HEK293 (cell line): ENCODE results near the gene XIRP2.

Experiments
- CTCF ChIA-PET: fragments of 350-600 bp; formaldehyde crosslinking; extraction: SDS; loops from one replicate; lab custom pipeline; 2021; ENCODE audit warnings: antibody characterized with exemption; lab: Yijun Ruan, JAX
- POLR2A ChIA-PET: fragments of 300-600 bp; formaldehyde crosslinking; extraction: SDS; loops from one replicate; lab custom pipeline; 2020; ENCODE audit warnings: antibody characterized with exemption, inconsistent platforms; lab: Yijun Ruan, JAX
- H3K27ac ChIP-seq: fragments of 200-500 bp; sonication (Bioruptor generic); 2 replicates; pipeline ENCODE4 v1.5.1; 2014; ENCODE audit warnings: low read depth, low read length, control low read depth, inconsistent platforms; ENCODE audit errors: extremely low read depth
- H3K36me3 ChIP-seq, 2 experiments: fragments of 200-500 bp in 1 of 2; sonication (Bioruptor generic) in 1 of 2; 1 replicate in 1 of 2; 2 replicates in 1 of 2; pipeline ENCODE4 v1.5.1; 2014 to 2017; ENCODE audit warnings: inconsistent platforms in 2 of 2, low read length in 2 of 2; ENCODE audit not compliant: control insufficient read depth in 2 of 2, insufficient read depth in 1 of 2
- H3K4me1 ChIP-seq: fragments of 200-500 bp; sonication (Bioruptor generic); 2 replicates; pipeline ENCODE4 v1.5.1; 2014; ENCODE audit warnings: mild to moderate bottlenecking, low read length, inconsistent platforms; ENCODE audit not compliant: control insufficient read depth, insufficient read depth
- H3K4me3 ChIP-seq: 2 replicates; pipeline ENCODE4 v1.5.1; 2011; ENCODE audit warnings: low read depth, mild to moderate bottlenecking, control low read depth, low read length, moderate library complexity
- H3K9me3 ChIP-seq: fragments of 200-500 bp; sonication (Bioruptor generic); 2 replicates; pipeline ENCODE4 v1.5.1; 2014; ENCODE audit warnings: low read depth, low read length, inconsistent platforms; ENCODE audit not compliant: control insufficient read depth, insufficient read depth
- GFI1B ChIP-seq: fragments of 450-650 bp; formaldehyde crosslinking; IDR thresholded peaks from 2 replicates; pipeline ENCODE4 v1.5.1; 2016; ENCODE audit warnings: missing biosample characterization, missing genetic modification characterization
- KLF10 ChIP-seq: fragments of 450-650 bp; IDR thresholded peaks from 2 replicates; pipeline ENCODE4 v1.5.1; 2018; ENCODE audit warnings: missing biosample characterization, mild to moderate bottlenecking, missing genetic modification characterization
- PRDM1 ChIP-seq: fragments of 450-650 bp; formaldehyde crosslinking; IDR thresholded peaks from 2 replicates; pipeline ENCODE4; 2016; ENCODE audit warnings: missing biosample characterization, missing genetic modification characterization
- SETDB1 ChIP-seq: IDR thresholded peaks from one replicate; pipeline ENCODE4 v1.6.1; 2017; ENCODE audit warnings: mild to moderate bottlenecking, low read length, moderate library complexity, mixed read lengths; ENCODE audit not compliant: insufficient read length
- ZFP37 ChIP-seq: fragments of 450-650 bp; formaldehyde crosslinking; IDR thresholded peaks from 2 replicates; pipeline ENCODE4 v1.5.1; 2016; ENCODE audit warnings: missing biosample characterization, missing genetic modification characterization
- ZNF114 ChIP-seq: fragments of 450-650 bp; formaldehyde crosslinking; IDR thresholded peaks from 2 replicates; pipeline ENCODE4 v1.5.0; 2017; ENCODE audit warnings: missing biosample characterization, missing genetic modification characterization
- ZNF140 ChIP-seq: fragments of 450-650 bp; formaldehyde crosslinking; IDR thresholded peaks from 2 replicates; pipeline ENCODE4 v1.5.1; 2016; ENCODE audit warnings: missing biosample characterization, missing genetic modification characterization
- ZNF23 ChIP-seq: fragments of 450-650 bp; formaldehyde crosslinking; IDR thresholded peaks from 2 replicates; pipeline ENCODE4 v1.5.1; 2016; ENCODE audit warnings: missing biosample characterization, missing genetic modification characterization, borderline replicate concordance
- ZNF24 ChIP-seq: fragments of 450-650 bp; formaldehyde crosslinking; IDR thresholded peaks from 2 replicates; pipeline ENCODE4 v1.5.1; 2016; ENCODE audit warnings: missing biosample characterization, missing genetic modification characterization
- ZNF394 ChIP-seq: fragments of 450-650 bp; formaldehyde crosslinking; IDR thresholded peaks from 2 replicates; pipeline ENCODE4 v1.5.1; 2016; ENCODE audit warnings: missing biosample characterization, missing genetic modification characterization, mild to moderate bottlenecking, moderate library complexity, borderline replicate concordance
- ZNF521 ChIP-seq: fragments of 450-650 bp; formaldehyde crosslinking; IDR thresholded peaks from 2 replicates; pipeline ENCODE4 v1.5.1; 2017; ENCODE audit warnings: missing biosample characterization, mild to moderate bottlenecking, missing genetic modification characterization
- ZNF560 ChIP-seq: fragments of 450-650 bp; formaldehyde crosslinking; IDR thresholded peaks from 2 replicates; pipeline ENCODE4 v1.5.1; 2017; ENCODE audit warnings: missing biosample characterization, missing genetic modification characterization, borderline replicate concordance
- ZNF629 ChIP-seq: fragments of 450-650 bp; formaldehyde crosslinking; IDR thresholded peaks from 2 replicates; pipeline ENCODE4 v1.5.1; 2017; ENCODE audit warnings: missing biosample characterization, missing genetic modification characterization
- TF ChIP-seq, protein P1 (sequence below): sonication (generic); formaldehyde crosslinking; IDR thresholded peaks from 2 replicates; pipeline ENCODE4 v1.8.1; 2022; ENCODE audit warnings: mild to moderate bottlenecking, moderate library complexity, missing genetic modification reagents
- TF ChIP-seq, protein P2 (sequence below): fragments of 450-650 bp; formaldehyde crosslinking; IDR thresholded peaks from 2 replicates; pipeline ENCODE4; 2016; ENCODE audit warnings: missing biosample characterization, missing genetic modification characterization
- TF ChIP-seq, protein P3 (sequence below): IDR thresholded peaks from 2 replicates; pipeline ENCODE4 v1.6.1; 2011; ENCODE audit warnings: mild to moderate bottlenecking, low read depth, low read length, borderline replicate concordance
- TF ChIP-seq, protein P4 (sequence below): fragments of 450-650 bp; formaldehyde crosslinking; IDR thresholded peaks from 2 replicates; pipeline ENCODE4 v1.5.1; 2017; ENCODE audit warnings: missing biosample characterization, mild to moderate bottlenecking, missing genetic modification characterization, moderate library complexity
- TF ChIP-seq, protein P5 (sequence below): fragments of 450-650 bp; formaldehyde crosslinking; IDR thresholded peaks from 2 replicates; pipeline ENCODE4 v1.5.1; 2017; ENCODE audit warnings: missing biosample characterization, missing genetic modification characterization

XIRP2 gene

DNA sequence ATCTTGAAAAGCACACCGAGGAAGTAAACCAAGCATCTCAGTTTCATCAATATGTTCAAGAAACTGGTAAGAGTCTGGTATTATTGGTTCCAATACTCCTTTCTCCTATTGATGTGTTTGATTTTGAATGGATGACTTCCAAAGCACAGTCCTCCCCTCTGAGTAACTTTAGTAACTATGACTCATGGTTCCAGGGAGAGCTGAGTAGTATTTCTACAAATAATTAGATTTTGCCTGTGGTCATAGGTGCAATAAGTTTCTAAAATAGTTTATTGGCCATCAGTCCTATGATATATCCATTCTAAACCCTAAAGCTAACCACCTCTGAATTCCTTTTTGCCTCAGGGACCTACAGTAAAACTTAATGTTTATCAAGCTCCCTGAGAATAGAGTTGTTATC lies 352.4 kb downstream of the XIRP2 start:
- Histone ChIP-seq H3K9me3 (no peaks in the 10 kb centered on the region), H3K36me3 (no peaks in the 10 kb centered on the region), H3K4me1 (no peaks in the 10 kb centered on the region), H3K4me3 (no peak overlapping the region), H3K27ac (no peak overlapping the region)
- TF ChIP-seq, protein P1, sequence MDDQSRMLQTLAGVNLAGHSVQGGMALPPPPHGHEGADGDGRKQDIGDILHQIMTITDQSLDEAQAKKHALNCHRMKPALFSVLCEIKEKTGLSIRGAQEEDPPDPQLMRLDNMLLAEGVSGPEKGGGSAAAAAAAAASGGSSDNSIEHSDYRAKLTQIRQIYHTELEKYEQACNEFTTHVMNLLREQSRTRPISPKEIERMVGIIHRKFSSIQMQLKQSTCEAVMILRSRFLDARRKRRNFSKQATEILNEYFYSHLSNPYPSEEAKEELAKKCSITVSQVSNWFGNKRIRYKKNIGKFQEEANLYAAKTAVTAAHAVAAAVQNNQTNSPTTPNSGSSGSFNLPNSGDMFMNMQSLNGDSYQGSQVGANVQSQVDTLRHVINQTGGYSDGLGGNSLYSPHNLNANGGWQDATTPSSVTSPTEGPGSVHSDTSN = no peak
- TF ChIP-seq PRDM1 (tag by site-specific recombination) = no peak
- TF ChIP-seq GFI1B (tag by site-specific recombination) = no peak
- TF ChIP-seq ZNF23 (tag by site-specific recombination) = no peak
- TF ChIP-seq, protein P2, sequence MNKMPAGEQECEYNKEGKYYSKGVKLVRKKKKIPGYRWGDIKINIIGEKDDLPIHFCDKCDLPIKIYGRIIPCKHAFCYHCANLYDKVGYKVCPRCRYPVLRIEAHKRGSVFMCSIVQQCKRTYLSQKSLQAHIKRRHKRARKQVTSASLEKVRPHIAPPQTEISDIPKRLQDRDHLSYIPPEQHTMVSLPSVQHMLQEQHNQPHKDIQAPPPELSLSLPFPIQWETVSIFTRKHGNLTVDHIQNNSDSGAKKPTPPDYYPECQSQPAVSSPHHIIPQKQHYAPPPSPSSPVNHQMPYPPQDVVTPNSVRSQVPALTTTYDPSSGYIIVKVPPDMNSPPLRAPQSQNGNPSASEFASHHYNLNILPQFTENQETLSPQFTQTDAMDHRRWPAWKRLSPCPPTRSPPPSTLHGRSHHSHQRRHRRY (tag by site-specific recombination) = no peak
- TF ChIP-seq, protein P3, sequence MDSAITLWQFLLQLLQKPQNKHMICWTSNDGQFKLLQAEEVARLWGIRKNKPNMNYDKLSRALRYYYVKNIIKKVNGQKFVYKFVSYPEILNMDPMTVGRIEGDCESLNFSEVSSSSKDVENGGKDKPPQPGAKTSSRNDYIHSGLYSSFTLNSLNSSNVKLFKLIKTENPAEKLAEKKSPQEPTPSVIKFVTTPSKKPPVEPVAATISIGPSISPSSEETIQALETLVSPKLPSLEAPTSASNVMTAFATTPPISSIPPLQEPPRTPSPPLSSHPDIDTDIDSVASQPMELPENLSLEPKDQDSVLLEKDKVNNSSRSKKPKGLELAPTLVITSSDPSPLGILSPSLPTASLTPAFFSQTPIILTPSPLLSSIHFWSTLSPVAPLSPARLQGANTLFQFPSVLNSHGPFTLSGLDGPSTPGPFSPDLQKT = no peak
- TF ChIP-seq SETDB1 = no peak
- TF ChIP-seq ZNF560 (tag by site-specific recombination) = no peak
- TF ChIP-seq ZNF140 (tag by site-specific recombination) = no peak
- no peak for TF ChIP-seq ZFP37 (tag by site-specific recombination)
- CTCF ChIA-PET = interaction anchor here (0.7 kb wide), 1 partner anchor 624 kb away, joined by 4 read pairs; no protein-coding TSS in a partner anchor
- POLR2A ChIA-PET = no interaction called here

DNA sequence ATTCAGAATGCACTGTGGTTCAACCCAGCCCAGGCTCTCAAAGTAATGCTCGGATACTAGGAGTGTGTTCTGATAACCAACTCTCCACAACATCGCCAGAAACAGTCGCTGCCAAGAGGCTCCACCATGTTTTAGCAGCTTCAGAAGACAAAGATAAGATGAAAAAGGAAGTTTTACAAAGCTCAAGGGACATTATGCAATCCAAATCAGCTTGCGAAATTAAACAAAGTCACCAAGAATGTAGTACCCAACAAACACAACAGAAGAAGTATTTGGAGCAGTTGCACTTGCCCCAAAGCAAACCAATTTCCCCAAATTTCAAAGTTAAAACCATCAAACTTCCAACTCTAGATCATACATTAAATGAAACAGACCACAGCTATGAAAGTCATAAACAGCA lies 360.9 kb downstream of the XIRP2 start:
- H3K4me1 ChIP-seq = no peaks in the 10 kb centered on the region
- H3K4me3 ChIP-seq = no peak overlapping the region
- no peak overlapping the region for H3K27ac ChIP-seq
- no peaks in the 10 kb centered on the region for H3K9me3 ChIP-seq
- TF ChIP-seq ZNF629 (tag by site-specific recombination) (no peak), ZNF394 (tag by site-specific recombination) (no peak), ZNF521 (no peak), ZNF24 (no peak), ZNF114 (tag by site-specific recombination) (no peak), KLF10 (no peak)
- TF ChIP-seq, protein P4, sequence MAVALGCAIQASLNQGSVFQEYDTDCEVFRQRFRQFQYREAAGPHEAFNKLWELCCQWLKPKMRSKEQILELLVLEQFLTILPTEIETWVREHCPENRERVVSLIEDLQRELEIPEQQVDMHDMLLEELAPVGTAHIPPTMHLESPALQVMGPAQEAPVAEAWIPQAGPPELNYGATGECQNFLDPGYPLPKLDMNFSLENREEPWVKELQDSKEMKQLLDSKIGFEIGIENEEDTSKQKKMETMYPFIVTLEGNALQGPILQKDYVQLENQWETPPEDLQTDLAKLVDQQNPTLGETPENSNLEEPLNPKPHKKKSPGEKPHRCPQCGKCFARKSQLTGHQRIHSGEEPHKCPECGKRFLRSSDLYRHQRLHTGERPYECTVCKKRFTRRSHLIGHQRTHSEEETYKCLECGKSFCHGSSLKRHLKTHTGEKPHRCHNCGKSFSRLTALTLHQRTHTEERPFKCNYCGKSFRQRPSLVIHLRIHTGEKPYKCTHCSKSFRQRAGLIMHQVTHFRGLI (tag by site-specific recombination) = no peak
- TF ChIP-seq, protein P5, sequence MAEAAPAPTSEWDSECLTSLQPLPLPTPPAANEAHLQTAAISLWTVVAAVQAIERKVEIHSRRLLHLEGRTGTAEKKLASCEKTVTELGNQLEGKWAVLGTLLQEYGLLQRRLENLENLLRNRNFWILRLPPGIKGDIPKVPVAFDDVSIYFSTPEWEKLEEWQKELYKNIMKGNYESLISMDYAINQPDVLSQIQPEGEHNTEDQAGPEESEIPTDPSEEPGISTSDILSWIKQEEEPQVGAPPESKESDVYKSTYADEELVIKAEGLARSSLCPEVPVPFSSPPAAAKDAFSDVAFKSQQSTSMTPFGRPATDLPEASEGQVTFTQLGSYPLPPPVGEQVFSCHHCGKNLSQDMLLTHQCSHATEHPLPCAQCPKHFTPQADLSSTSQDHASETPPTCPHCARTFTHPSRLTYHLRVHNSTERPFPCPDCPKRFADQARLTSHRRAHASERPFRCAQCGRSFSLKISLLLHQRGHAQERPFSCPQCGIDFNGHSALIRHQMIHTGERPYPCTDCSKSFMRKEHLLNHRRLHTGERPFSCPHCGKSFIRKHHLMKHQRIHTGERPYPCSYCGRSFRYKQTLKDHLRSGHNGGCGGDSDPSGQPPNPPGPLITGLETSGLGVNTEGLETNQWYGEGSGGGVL = no peak
- TF ChIP-seq, protein P1 = no peak
- ChIA-PET POLR2A (no interaction called here), CTCF (interaction anchor here (0.9 kb wide), 1 partner anchor 1525 kb away, joined by 4 read pairs; no protein-coding TSS in a partner anchor)
- no peaks in the 10 kb centered on the region for H3K36me3 ChIP-seq
